Fibroblast of lung (primary cell): ENCODE results near the gene KIAA1614.

Source experiments
- EZH2 ChIP-seq: IDR thresholded peaks from 2 replicates; pipeline ENCODE4 v1.5.1; 2012; ENCODE audit warnings: low read length, control low read depth, mild to moderate bottlenecking; ENCODE audit errors: missing control alignments
- TF ChIP-seq, protein P1 (sequence below), 2 donors: IDR thresholded peaks in 1 of 2; conservative IDR thresholded peaks in 1 of 2; 1 replicate in 1 of 2; 2 replicates in 1 of 2; pipeline ENCODE4 v1.5.1; 2011 to 2012; ENCODE audit warnings: low read length in 2 of 2, control low read depth in 1 of 2, inconsistent platforms in 1 of 2, low read depth in 1 of 2, mild to moderate bottlenecking in 1 of 2

DNA sequence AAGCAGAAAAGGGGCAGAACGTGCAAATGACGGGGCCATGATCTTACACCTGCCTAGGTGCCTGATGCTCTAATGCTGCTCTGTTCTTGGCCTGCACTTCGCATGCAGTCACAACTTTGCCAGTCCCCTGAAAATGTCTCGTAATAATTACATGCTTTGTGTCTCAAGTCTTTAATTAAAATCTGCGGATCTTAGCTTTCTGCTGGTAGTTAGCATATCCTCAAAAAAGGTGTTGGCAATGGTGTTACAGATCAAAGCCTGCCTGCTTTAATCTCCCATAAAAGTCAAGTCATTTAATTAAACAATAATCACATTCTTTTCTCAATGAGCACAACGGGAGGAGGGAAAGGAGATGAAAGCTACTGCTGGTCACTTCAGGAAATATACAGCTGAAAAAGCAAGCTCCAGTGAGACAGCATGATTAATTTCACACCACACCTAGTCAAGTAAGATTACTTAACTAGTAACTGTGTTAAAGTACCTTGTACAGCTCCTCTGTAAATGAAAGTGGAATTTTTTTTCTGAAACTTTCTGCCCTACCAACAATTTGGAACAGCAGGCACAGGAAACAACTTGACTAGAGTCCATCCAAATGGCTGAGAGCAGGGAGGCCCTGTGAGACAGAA lies 64.1 kb downstream of the KIAA1614 start:
- TF ChIP-seq, protein P1, sequence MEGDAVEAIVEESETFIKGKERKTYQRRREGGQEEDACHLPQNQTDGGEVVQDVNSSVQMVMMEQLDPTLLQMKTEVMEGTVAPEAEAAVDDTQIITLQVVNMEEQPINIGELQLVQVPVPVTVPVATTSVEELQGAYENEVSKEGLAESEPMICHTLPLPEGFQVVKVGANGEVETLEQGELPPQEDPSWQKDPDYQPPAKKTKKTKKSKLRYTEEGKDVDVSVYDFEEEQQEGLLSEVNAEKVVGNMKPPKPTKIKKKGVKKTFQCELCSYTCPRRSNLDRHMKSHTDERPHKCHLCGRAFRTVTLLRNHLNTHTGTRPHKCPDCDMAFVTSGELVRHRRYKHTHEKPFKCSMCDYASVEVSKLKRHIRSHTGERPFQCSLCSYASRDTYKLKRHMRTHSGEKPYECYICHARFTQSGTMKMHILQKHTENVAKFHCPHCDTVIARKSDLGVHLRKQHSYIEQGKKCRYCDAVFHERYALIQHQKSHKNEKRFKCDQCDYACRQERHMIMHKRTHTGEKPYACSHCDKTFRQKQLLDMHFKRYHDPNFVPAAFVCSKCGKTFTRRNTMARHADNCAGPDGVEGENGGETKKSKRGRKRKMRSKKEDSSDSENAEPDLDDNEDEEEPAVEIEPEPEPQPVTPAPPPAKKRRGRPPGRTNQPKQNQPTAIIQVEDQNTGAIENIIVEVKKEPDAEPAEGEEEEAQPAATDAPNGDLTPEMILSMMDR (conservative IDR thresholded peaks at IDR 0.05 in 1 of 2, IDR thresholded peaks at IDR 0.05 in 1 of 2; ENCODE audit: low read depth in 1 of 2, low read length in 2 of 2), result no peak
- TF ChIP-seq EZH2, result no peak
